NCI-H2171 treated with DMSO at 0.1 percent for 48 hours (cell line): ENCODE data around the gene CSF3R.

Experiments
- DNase-seq: peaks from one replicate; lab custom pipeline; 2025; lab: John Stamatoyannopoulos, UW

The CSF3R gene

DNA sequence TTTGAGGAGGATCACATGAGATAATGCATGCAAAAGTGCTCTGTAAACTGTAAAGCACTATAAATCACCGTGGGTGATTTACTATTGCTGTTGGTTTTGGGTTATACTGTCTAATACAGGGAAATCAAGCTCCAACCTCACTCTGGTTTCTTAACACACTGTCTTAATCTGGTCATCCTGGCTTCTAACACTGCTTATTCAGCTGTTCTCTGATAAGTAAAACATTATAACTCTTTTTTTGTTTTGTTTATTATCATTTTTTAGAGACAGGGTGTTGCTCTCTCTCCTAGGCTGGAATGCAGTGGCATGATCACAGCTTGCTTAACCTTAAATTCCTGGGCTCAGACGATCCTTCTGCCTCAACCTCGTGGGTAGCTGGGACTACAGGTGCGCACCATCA, 63.1 kb downstream of the CSF3R start:
- no peak for DNase-seq

- DNase-seq: no peak
These were observed 63.6 kb downstream of the CSF3R start for GRCh38 chr1:36419140-36419539.

DNA sequence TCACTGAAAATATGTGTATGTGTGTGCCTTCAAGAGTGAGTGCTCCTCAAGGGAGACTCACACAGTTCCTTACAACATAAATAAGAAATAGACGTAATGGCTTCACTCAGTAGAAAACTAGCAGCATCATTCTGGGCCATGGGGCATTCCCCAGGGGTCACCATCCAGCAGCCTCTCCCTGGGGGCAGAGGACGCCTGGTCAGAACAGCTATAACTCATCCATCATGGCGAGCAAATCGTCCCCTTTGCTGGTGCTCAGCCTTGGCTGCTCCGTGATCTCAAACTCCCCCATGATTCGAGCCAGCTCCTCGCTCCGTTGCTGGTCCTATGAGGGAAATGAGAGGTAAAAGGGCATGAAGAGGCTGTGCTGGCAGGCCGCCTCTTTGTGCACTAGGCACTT, 64.8 kb downstream of the CSF3R start:
- no peak for DNase-seq
